NCI-H146 treated with DMSO at 0.1 percent for 48 hours (cell line): Measurements from ENCODE around the gene SORCS2.

Source experiments
- DNase-seq: peaks from one replicate; lab custom pipeline; 2025; ENCODE audit not compliant: unreplicated experiment; lab: John Stamatoyannopoulos, UW

Gene SORCS2

DNA sequence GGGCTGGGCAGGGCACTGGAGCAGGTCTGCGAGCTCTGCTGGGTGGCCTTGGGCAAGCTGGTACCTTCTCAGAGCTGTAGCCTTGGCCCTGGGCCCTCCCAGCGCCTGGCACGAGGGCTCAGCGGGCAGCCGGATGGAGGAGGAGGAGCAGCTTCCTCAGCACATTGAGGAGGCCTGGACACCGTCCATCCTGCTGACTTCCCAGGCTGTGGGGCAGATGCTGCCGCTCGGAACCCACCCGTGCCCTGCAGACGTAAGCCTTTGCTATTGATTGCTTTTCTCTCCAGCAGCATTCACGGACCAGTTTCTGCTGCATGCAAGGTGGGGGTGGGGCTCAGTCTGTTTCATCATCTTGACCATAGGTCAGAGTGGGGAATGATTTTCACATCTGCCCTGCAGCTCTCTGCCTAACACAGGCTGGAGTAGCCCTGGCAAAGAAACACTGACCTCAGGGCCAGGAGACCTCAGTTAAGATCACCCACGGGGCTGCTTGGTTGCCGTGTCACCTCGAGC lies 323.1 kb downstream of the SORCS2 start:
- DNase-seq = no peak

GRCh38 chr4:7516096-7516772 lies 323.9 kb downstream of the SORCS2 start:
- no peak for DNase-seq

DNA sequence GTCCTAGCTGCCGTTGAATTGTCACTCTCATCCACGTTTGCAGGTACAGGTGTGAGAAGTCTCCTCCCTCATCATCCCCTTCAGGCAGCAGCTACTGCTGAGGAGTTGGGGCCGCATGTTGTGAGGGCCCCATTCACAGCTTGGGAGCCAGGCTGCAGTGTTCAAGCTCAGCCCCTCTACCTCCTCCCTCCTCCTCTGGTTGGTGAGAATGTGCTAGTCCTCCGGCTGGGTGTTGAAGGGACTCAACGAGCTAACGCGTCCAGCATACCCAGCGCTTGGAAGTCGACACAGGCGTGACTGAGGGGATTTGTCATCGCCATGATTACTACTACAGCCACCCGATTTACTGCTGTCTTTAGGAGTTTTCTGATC lies 324.4 kb downstream of the SORCS2 start:
- DNase-seq = no peak

DNA sequence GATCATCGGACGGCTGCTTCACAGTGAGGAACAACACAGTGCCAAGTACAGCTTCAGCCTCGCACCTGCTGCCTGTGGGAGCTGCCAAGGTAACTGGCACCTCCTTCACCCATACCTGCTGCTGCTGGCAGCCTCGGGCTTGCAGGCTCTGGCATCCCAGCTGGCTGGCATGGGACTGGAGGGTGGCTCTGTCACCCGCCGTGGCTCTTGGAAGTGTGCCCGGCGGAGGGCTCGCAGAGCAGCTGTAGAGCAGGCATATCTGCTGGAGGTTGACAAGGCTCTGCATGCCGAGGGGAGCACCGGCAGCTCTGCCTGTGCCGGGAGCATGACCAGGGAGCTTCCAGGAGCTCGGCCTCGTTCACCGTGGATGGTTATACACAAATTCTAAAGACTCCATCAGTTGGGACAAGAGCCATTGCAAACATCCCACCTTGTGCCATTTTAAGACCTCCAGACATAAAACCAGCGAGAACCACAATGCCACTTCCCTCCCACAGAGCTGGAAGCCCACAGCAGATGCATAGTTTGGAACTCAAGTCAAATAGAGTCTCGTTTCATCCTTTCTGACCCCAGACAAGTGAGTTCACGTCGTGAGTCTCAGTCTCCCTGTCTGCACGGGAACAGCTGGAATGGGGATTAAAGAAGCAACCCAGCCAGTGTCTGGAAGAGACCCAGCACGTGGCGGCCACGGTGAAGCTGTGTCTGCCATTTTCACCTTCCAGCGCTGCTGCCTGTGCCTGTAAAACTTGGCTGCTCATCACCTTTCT lies 326.7 kb downstream of the SORCS2 start:
- no peak for DNase-seq

- no peak for DNase-seq
These were observed 327.5 kb downstream of the SORCS2 start for GRCh38 chr4:7519638-7520376.

GRCh38 chr4:7521666-7522065 lies 329.3 kb downstream of the SORCS2 start:
- DNase-seq = no peak

GRCh38 chr4:7522452-7523220 lies 330.3 kb downstream of the SORCS2 start:
- DNase-seq = no peak

DNA sequence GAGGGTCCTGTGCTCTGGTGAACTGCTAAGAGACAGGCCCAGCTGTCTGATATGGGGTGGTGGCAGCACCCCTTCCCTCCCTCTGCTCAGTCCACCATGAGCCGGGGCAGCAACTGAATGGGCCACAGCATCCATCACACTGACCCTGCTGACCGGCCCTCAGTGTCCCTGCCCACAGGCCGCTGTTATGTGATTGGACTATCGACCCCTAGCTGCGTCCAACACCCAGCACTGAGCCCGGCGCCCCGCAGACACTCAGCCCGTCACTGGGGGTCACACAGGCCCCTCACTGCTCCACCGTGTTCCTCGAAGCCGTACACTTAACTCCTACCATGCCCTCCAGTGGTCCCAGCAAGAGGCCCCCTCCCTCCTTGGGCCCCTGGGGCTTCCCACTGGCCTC lies 331.2 kb downstream of the SORCS2 start:
- DNase-seq = no peak

GRCh38 chr4:7524064-7524682 lies 331.8 kb downstream of the SORCS2 start:
- DNase-seq = no peak

DNA sequence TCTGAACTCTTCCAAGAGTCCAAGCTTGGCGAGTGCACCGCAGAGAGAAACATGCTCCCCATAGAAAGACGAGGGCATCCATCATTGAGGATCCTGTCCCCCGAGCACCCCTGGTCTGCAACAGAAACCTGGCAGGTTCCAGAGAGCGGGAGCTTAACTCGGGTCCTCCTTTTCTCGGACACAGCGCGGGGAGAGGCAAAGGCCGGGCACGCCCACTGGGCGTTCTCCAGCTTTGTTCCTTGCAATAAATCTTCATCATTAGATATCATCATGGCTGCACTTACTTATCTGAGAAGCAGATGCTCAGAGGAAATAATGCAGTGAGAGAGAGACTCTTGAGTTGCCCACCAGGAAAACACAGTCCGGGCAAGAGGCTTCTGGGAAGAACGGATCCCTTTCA lies 332.5 kb downstream of the SORCS2 start:
- DNase-seq = no peak

- DNase-seq = no peak
These were observed 334.2 kb downstream of the SORCS2 start for GRCh38 chr4:7526491-7526890.

GRCh38 chr4:7526929-7527535 lies 334.7 kb downstream of the SORCS2 start:
- no peak for DNase-seq

- DNase-seq = no peak
These were observed 337.2 kb downstream of the SORCS2 start for GRCh38 chr4:7529368-7530080.

- DNase-seq = no peak
These were observed 337.7 kb downstream of the SORCS2 start for GRCh38 chr4:7530082-7530481.

DNA sequence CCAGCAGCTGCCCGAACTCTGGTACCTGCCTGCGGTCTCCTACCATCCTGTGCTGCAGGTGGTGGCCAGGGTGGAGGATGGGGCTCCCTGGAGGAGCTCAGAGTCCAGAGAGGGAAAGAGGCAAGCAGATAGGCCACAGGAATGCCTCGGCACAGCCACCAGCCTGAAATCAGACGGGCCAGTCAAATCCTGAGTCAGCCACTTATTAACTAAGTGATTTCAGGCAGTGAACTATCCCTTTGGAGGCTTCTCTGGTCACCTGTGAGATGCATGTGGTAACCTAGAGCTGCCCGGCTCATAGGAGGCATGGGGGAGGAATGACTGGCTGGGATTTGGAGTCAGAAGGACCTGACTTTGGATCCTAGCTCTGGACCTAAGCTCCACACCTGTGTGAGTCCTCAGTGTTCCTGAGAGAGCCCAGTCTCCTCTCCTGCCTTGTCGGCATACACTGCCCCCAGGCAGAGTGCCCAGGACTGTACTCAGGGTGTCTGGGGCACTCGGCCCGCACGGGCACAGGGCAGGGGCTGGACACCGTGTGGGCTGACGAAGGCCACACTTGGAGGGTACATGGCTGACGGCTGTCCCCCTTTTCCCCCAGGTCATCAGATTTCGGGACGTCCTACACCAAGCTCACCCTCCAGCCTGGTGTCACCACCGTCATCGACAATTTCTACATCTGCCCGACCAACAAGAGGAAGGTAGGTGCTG lies 338.7 kb downstream of the SORCS2 start:
- DNase-seq = no peak

- DNase-seq = no peak
These were observed 339.3 kb downstream of the SORCS2 start for GRCh38 chr4:7531640-7531994.

DNA sequence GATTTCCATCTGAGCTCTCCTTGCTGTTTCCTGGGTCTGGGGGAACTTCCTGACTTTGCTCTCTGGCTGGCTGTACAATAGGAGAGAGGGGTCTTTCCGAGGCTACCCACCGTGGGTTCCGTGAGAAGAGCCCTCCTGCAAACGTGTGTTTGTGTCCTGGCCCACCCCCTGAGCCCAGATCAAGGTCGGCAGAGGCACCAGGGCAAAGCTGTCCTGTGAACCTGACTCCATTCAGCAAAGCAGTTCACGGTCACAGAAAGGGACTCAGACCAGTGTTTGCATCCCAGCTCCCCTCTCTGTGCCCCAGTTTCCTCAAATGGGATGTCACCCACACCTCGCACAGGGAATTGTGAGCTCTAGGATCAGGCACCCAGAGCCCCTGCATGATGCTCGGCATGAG lies 339.7 kb downstream of the SORCS2 start:
- no peak for DNase-seq

- no peak for DNase-seq
These were observed 340.9 kb downstream of the SORCS2 start for GRCh38 chr4:7533267-7533666.

DNA sequence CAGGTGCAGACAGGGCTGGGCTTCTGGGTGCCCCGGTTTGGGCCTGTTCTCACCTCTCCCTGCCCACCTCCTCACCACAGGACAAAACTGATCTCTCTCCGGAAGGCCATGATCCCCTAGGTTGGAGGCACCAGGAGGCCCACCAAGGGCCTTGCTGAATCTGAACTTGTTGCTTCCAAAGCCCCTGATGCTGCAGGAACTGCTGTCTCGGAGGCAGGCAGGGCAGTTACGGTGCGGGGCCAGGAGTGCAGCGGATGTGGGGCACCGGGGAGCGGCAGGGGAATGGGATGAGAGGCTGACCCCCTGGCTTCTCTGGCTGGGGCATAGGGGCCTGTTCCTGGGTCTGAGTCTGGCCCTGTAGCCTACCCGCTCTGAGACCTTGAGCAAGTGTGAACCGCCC lies 342.8 kb downstream of the SORCS2 start:
- no peak for DNase-seq
